A549 (cell line): ENCODE measurements around the gene USF1. TPM values are rescaled to one million over a fixed set of nuclear protein-coding genes. Genes with fewer than 3 reads are reported as not detected.

ENCODE experiments used
- ATAC-seq, 2 experiments: fragments of 200-7000 bp in 1 of 2; fragments of >200 bp in 1 of 2; cut with Nextera tagmentation in 1 of 2; cut with Tn5 transposase in 1 of 2; 3 replicates each; pipeline versions ENCODE4 v1.8.0 to v1.9.1; 2018 to 2020; ENCODE audit warnings: mild to moderate bottlenecking in 1 of 2, moderate library complexity in 1 of 2
- CTCF ChIA-PET: fragments of 300-600 bp; sonication (Branson Sonifier 250); formaldehyde crosslinking; extraction: SDS; loops from one replicate; lab custom pipeline; 2021; ENCODE audit warnings: antibody characterized with exemption, inconsistent platforms; lab: Yijun Ruan, JAX
- POLR2A ChIA-PET: fragments of 350-600 bp; formaldehyde crosslinking; extraction: SDS; loops from one replicate; lab custom pipeline; 2021; ENCODE audit warnings: antibody characterized with exemption, inconsistent platforms; lab: Yijun Ruan, JAX
- DNase-seq, 2 experiments: peaks; one replicate each; pipeline versions ENCODE4 v3.0.0 to v3.0.0-alpha.2; 2011 to 2016; ENCODE audit warnings: low read depth in 1 of 2, low spot score in 1 of 2
- FAIRE-seq: peaks from 2 replicates; lab custom pipeline; 2011; peaks lifted over from hg19 to GRCh38; lab: Jason Lieb, UNC
- H3K27ac ChIP-seq, 2 experiments: fragments of >200 bp; sonication (Bioruptor Twin); formaldehyde crosslinking; 3 replicates each; pipeline ENCODE4 v1.5.1; 2016 to 2017
- H3K4me1 ChIP-seq: fragments of >200 bp; sonication (Bioruptor Twin); formaldehyde crosslinking; 3 replicates; pipeline ENCODE4 v1.6.1; 2016
- H3K4me2 ChIP-seq: fragments of >200 bp; sonication (Bioruptor Twin); formaldehyde crosslinking; 3 replicates; pipeline ENCODE4 v1.6.1; 2016
- H3K4me3 ChIP-seq: fragments of >200 bp; sonication (Bioruptor Twin); formaldehyde crosslinking; 3 replicates; pipeline ENCODE4 v1.5.1; 2016
- H3K9me3 ChIP-seq: fragments of >200 bp; sonication (Bioruptor Twin); formaldehyde crosslinking; 3 replicates; pipeline ENCODE4 v1.6.1; 2016
- ATOH8 ChIP-seq: fragments of 250-450 bp; sonication (Bioruptor Pico); IDR thresholded peaks from 2 replicates; pipeline ENCODE4 v1.5.0; 2020; ENCODE audit warnings: low read depth, mild to moderate bottlenecking, moderate library complexity
- BCL3 ChIP-seq: fragments of >200 bp; sonication (Bioruptor Twin); formaldehyde crosslinking; IDR thresholded peaks from 3 replicates; pipeline ENCODE4 v1.6.1; 2016
- CBX2 ChIP-seq: fragments of 200-600 bp; sonication (generic); IDR thresholded peaks from 2 replicates; pipeline ENCODE4 v1.6.1; 2016; ENCODE audit warnings: low read depth, mild to moderate bottlenecking, borderline replicate concordance
- CHD2 ChIP-seq: fragments of 150-350 bp; IDR thresholded peaks from 2 replicates; pipeline ENCODE4 v1.6.1; 2014; ENCODE audit warnings: low read length; ENCODE audit not compliant: partially characterized antibody
- EHMT2 ChIP-seq: fragments of 200-600 bp; sonication (generic); IDR thresholded peaks from 2 replicates; pipeline ENCODE4 v1.6.1; 2016; ENCODE audit warnings: antibody characterized with exemption, low read depth, mild to moderate bottlenecking, moderate library complexity
- EP300 ChIP-seq, 2 experiments: fragments of >200 bp; sonication (Bioruptor Twin); formaldehyde crosslinking; IDR thresholded peaks; 2 replicates in 1 of 2; 3 replicates in 1 of 2; pipeline ENCODE4 v1.6.1; 2016 to 2017
- FOSL2 ChIP-seq, 2 experiments: fragments of 450-650 bp in 1 of 2; fragments of >200 bp in 1 of 2; sonication (Bioruptor Twin) in 1 of 2; formaldehyde crosslinking; IDR thresholded peaks; 2 replicates each; pipeline versions ENCODE4 v1.5.0 to v1.6.1; 2016 to 2020; ENCODE audit warnings: mild to moderate bottlenecking in 1 of 2, moderate library complexity in 1 of 2
- GATA3 ChIP-seq: IDR thresholded peaks from 2 replicates; pipeline ENCODE4 v1.6.1; 2012; ENCODE audit warnings: borderline replicate concordance
- HEYL ChIP-seq: fragments of 250-450 bp; sonication (Bioruptor Pico); IDR thresholded peaks from 2 replicates; pipeline ENCODE4 v1.8.0; 2021; ENCODE audit warnings: mild to moderate bottlenecking, moderate library complexity
- HOXA7 ChIP-seq: fragments of 250-450 bp; sonication (Bioruptor Pico); IDR thresholded peaks from 2 replicates; pipeline ENCODE4 v1.5.0; 2020; ENCODE audit warnings: mild to moderate bottlenecking, moderate library complexity
- HOXB13 ChIP-seq: fragments of 250-450 bp; sonication (Bioruptor Pico); IDR thresholded peaks from 2 replicates; pipeline ENCODE4 v1.5.0; 2020; ENCODE audit warnings: low read depth, mild to moderate bottlenecking, moderate library complexity
- HOXB5 ChIP-seq: fragments of 250-450 bp; sonication (Bioruptor Pico); IDR thresholded peaks from 2 replicates; pipeline ENCODE4 v1.5.0; 2020; ENCODE audit warnings: mild to moderate bottlenecking, moderate library complexity
- JUN ChIP-seq, 2 experiments: fragments of >200 bp; sonication (Bioruptor Twin); formaldehyde crosslinking; IDR thresholded peaks; 2 replicates in 1 of 2; 3 replicates in 1 of 2; pipeline ENCODE4 v1.6.1; 2016 to 2017
- MAFK ChIP-seq: fragments of 450-650 bp; IDR thresholded peaks from 2 replicates; pipeline ENCODE4 v1.6.1; 2014; ENCODE audit not compliant: partially characterized antibody
- MAZ ChIP-seq: fragments of 150-350 bp; IDR thresholded peaks from 2 replicates; pipeline ENCODE4 v1.6.1; 2014; ENCODE audit warnings: antibody characterized with exemption, low read depth, low read length, borderline replicate concordance
- MYC ChIP-seq: IDR thresholded peaks from 2 replicates; pipeline ENCODE4 v1.6.1; 2012; ENCODE audit warnings: mild to moderate bottlenecking, inconsistent platforms, low read length, improper control_type of control experiment, borderline replicate concordance
- NR3C1 ChIP-seq: fragments of >200 bp; sonication (Bioruptor Twin); formaldehyde crosslinking; IDR thresholded peaks from 3 replicates; pipeline ENCODE4 v1.6.1; 2017
- PBX3 ChIP-seq: IDR thresholded peaks from 2 replicates; pipeline ENCODE4 v1.6.1; 2012
- PHF8 ChIP-seq: fragments of 200-600 bp; sonication (generic); IDR thresholded peaks from 2 replicates; pipeline ENCODE4 v1.6.1; 2016; ENCODE audit warnings: low read depth, mild to moderate bottlenecking, antibody characterized with exemption, moderate library complexity, borderline replicate concordance
- POLR2A ChIP-seq: IDR thresholded peaks from 2 replicates; pipeline ENCODE4 v1.6.1; 2012; ENCODE audit warnings: mild to moderate bottlenecking, low read length
- POLR2AphosphoS2 ChIP-seq: conservative IDR thresholded peaks from 2 replicates; pipeline ENCODE4 v1.6.1; 2012; ENCODE audit warnings: low read length, improper control_type of control experiment, inconsistent platforms
- RAD21 ChIP-seq, 2 experiments: fragments of >200 bp in 1 of 2; sonication (Bioruptor Twin) in 1 of 2; formaldehyde crosslinking in 1 of 2; IDR thresholded peaks in 1 of 2; conservative IDR thresholded peaks in 1 of 2; 2 replicates in 1 of 2; 3 replicates in 1 of 2; pipeline ENCODE4 v1.6.1; 2012 to 2018; ENCODE audit warnings: inconsistent platforms in 1 of 2
- RFX5 ChIP-seq: fragments of 450-650 bp; IDR thresholded peaks from 2 replicates; pipeline ENCODE4 v1.7.1; 2014; ENCODE audit warnings: antibody characterized with exemption, mild to moderate bottlenecking, moderate library complexity
- SMC3 ChIP-seq: fragments of >200 bp; sonication (Bioruptor Twin); formaldehyde crosslinking; IDR thresholded peaks from 3 replicates; pipeline ENCODE4 v1.6.1; 2018; ENCODE audit warnings: inconsistent platforms
- TP53 ChIP-seq: fragments of 250-450 bp; sonication (Bioruptor Pico); IDR thresholded peaks from 2 replicates; pipeline ENCODE4 v1.5.0; 2021; ENCODE audit warnings: mild to moderate bottlenecking, moderate library complexity
- WGBS: methylation state at CpG from one replicate; pipeline ENCODE4 v1.1.6; 2017; ENCODE audit errors: missing lambda C conversion rate; 5-methylcytosine and 5-hydroxymethylcytosine counted together
- polyA plus RNA-seq, 4 experiments: library from polyadenylated mRNA; depleted of rRNA in 3 of 4; stranded (reverse); fragments of >200 nt; fragmentation: RNase III in 1 of 4; extraction: RNeasy Plus Mini Kit Qiagen cat#74134 plus additional on column Dnase treatment in 1 of 4; gene quantifications; 2 replicates in 3 of 4; 3 replicates in 1 of 4; pipeline ENCODE4 v1.2.3, GENCODE V29; 2011 to 2017

USF1 gene
- polyA plus RNA-seq, 2 of the 4 experiments (the other 2 are of a cell fraction) = 35.5 to 60.5 TPM

GRCh38 chr1:161082996-161083747 is 37.4 kb upstream of the USF1 start (continued):
- TF ChIP-seq HOXB5 (CRISPR knock-in tag) = no peak
- peak in 1 of 2 experiments; percentile 35; a peak in 2 of 5 replicates for TF ChIP-seq RAD21 (conservative IDR thresholded peaks at IDR 0.05 in 1 of 2, IDR thresholded peaks at IDR 0.05 in 1 of 2)
- no peak for TF ChIP-seq CBX2
- peak; percentile 73; the same call in 1 of the 2 replicates for TF ChIP-seq FOSL2 (IDR thresholded peaks at IDR 0.05)
- peak; percentile 88 for TF ChIP-seq FOSL2 (CRISPR knock-in tag; IDR thresholded peaks at IDR 0.05)
- 0 out of 3 replicates have a peak, but pooled peaks have one; percentile 10 for TF ChIP-seq BCL3
- no peak for TF ChIP-seq NR3C1
- TF ChIP-seq POLR2AphosphoS2 = no peak
- no peak for TF ChIP-seq CHD2
- no peak for TF ChIP-seq RFX5
- no peak; the same call in 1 of the 3 replicates for TF ChIP-seq SMC3
- peak in 1 of 2 experiments; percentile 12; a peak in 1 of 5 replicates for TF ChIP-seq EP300 (IDR thresholded peaks at IDR 0.05)
- no peak for TF ChIP-seq EHMT2
- peak; percentile 16; the same call in 1 of the 2 replicates for TF ChIP-seq POLR2A
- TF ChIP-seq HOXA7 (CRISPR knock-in tag) = no peak
- no peak for TF ChIP-seq HOXB13 (CRISPR knock-in tag)
- TF ChIP-seq TP53 = no peak
- no peak for TF ChIP-seq PHF8
- peak; percentile 46 to 71; a peak in 2 of 5 replicates for TF ChIP-seq JUN (IDR thresholded peaks at IDR 0.05)
- TF ChIP-seq ATOH8 (CRISPR knock-in tag) = no peak
- TF ChIP-seq, all 56 proteins: peak for 12

- Histone ChIP-seq H3K27ac (peak overlapping the region; percentile 88), H3K4me2 (peak overlapping the region; percentile 69), H3K9me3 (no peaks in the 10 kb centered on the region), H3K4me1 (peaks cover 55% of the 10 kb centered on the region), H3K4me3 (no peak overlapping the region)
- no peak for FAIRE-seq
- ChIA-PET POLR2A (interaction anchor here (1.6 kb wide), 1 partner anchor 38 kb away, joined by 3 read pairs; no protein-coding TSS in a partner anchor), CTCF (interaction anchor here (1.2 to 12.7 kb wide), 5 partner anchors 9 to 23 kb away, joined by 4 to 167 read pairs (median 6); partner anchors contain the start of gene KLHDC9)
- no peak for TF ChIP-seq PBX3
- no peak for TF ChIP-seq MAZ
- no peak for TF ChIP-seq HEYL
- TF ChIP-seq MYC = no peak
- no peak for TF ChIP-seq PHF8
- TF ChIP-seq MAFK = no peak
- TF ChIP-seq GATA3 = no peak
- no peak for TF ChIP-seq FOSL2 (IDR thresholded peaks at IDR 0.05)
- TF ChIP-seq FOSL2 (CRISPR knock-in tag; IDR thresholded peaks at IDR 0.05) = no peak
- WGBS = 92% methylated on average over 2 of the region's 2 CpGs
- no peak for DNase-seq
- no peak for ATAC-seq
Measured at GRCh38 chr1:161082483-161082882, 36.7 kb upstream of the USF1 start.
